ENCODE results near the gene CX3CL1. TPM values are rescaled to one million over a fixed set of nuclear protein-coding genes. Genes with fewer than 3 reads are reported as not detected.
"Not testable (repeated sequence)": the region's sequence is repeated elsewhere in the genome, so short reads cannot be mapped to it uniquely, and the experiment has no call there.

The CX3CL1 gene
- total RNA-seq, result not detected in 2 replicates

DNA sequence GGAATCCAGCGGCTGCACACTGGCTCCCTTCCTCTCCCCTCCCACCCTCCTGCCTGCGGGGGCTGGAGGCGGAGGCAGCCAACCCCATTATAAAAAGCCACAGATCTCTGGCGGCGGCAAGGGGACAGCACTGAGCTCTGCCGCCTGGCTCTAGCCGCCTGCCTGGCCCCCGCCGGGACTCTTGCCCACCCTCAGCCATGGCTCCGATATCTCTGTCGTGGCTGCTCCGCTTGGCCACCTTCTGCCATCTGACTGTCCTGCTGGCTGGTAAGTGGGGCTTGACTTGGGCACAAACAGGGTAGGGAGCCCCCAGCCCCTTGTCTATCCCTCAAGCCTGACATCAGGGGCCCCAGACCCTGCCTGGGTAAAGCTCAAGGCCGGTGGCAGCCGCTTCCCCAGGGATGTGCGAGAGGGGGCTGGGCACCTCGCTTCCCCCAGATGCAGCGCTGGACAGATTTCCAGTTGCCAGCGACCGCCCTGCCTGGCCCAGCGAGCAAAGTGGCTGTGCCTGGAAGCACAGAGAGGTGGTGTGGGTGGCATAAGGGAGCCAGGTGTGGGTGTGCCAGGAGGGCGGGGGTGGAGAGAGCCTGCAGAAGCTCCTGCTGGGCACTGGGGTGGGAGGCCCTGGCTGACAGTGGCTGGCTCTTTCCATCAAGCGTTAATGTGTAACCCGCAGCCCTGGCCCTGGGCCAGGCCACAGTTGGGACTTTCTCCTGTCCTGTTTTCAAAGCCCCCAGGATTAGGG is at the start of gene CX3CL1:
Gene CX3CL1, plus strand, starts transcription at position 119 of the 745 bp plus-strand sequence. Its CDS starts 79 bp downstream, at position 198.
- intact Hi-C loops (cut with micrococcal nuclease), result no loop called here
- no peaks in the 10 kb centered on the region for H3K9me3 Mint-ChIP-seq
- H3K27me3 Mint-ChIP-seq, result peaks cover 5% of the 10 kb centered on the region
- H3K4me1 Mint-ChIP-seq, result peaks cover 14% of the 10 kb centered on the region
- H3K27ac Mint-ChIP-seq, result no peak within 1 kb of the TSS
- no peaks in the 10 kb centered on the region for H3K36me3 Mint-ChIP-seq (ENCODE audit: low read depth)
- no peak within 1 kb of the TSS for H3K4me3 Mint-ChIP-seq
- no peak for DNase-seq

DNA sequence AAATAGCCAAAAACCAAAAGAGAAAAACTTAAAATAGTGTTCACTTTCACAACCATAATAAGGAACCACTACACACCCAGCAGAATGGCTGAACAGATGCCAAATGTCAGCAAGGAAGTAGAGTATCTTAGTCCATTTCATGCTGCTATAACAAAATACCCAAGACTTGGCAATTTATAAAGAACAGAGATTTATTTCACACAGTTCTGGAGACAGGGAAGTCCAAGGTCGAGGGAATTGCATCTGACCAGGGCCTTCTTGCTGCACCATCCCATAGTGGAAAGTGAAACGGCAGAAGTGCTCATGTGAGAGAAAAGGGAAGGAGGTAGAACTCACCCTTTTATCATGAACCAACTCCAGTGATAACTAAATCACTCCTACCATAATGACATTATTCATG is 47.5 kb upstream of the CX3CL1 start:
- Mint-ChIP-seq H3K9me3 (no peaks in the 10 kb centered on the region), H3K27ac (no peak overlapping the region), H3K36me3 (ENCODE audit: low read depth) (no peaks in the 10 kb centered on the region), H3K27me3 (peaks cover 5% of the 10 kb centered on the region), H3K4me1 (peaks cover under 1% of the 10 kb centered on the region), H3K4me3 (no peak overlapping the region)
- no peak for DNase-seq
- intact Hi-C loops (cut with micrococcal nuclease), result no loop called here

DNA sequence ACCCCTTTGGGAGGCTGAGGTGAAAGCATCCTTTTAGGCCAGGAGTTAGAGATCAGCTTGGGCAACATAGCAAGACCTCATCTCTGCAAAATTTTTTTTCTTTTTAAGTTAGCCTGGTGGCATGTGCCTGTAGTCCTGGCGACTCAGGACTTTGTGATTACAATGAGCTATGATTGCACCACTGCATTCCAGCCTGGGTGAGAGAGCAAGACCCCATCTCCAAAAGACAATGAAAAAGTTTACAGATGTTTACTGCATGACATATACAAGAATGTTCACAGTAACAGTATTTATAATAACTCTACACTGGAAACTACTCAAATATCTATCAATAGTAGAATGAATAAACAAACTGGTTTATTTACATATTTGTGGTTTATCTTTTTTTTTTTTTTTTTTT is 46.8 kb upstream of the CX3CL1 start:
- no peaks in the 10 kb centered on the region for H3K36me3 Mint-ChIP-seq (ENCODE audit: low read depth)
- no peak for DNase-seq
- no peaks in the 10 kb centered on the region for H3K9me3 Mint-ChIP-seq
- H3K4me3 Mint-ChIP-seq, result no peak overlapping the region
- H3K27me3 Mint-ChIP-seq, result peaks cover 5% of the 10 kb centered on the region
- H3K27ac Mint-ChIP-seq, result no peak overlapping the region
- intact Hi-C loops (cut with micrococcal nuclease), result no loop called here
- H3K4me1 Mint-ChIP-seq, result peaks cover 3% of the 10 kb centered on the region

DNA sequence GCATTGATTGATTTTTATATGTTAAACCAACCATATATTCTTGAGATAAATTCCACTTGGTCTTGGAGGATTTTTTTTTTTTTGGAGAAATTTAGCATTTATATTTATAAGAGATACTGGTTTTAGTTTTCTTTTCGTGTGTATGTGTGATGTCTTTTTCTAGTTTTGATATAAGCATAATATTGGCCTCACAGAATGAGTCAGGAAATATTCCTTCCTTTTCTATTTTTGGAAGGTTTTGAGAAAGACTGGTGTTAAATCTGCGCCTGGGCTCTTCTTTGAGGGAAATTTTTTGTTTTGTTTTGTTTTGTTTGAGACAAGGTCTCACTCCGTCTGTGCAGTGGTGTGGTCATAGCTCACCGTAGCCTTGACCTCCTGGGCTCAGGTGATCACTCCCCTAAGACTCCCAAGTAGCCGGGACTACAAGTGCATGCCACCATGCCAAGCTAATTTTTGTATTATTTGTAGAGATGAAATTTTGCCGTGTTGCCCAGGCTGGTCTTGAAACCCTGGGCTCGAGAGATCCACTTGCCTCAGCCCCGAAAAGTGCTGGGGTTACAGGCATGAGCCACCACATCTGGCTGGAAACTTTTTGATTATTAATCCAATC is 42.5 kb upstream of the CX3CL1 start:
- intact Hi-C loops (cut with micrococcal nuclease), result no loop called here
- peaks cover 23% of the 10 kb centered on the region for H3K27me3 Mint-ChIP-seq
- peaks cover 3% of the 10 kb centered on the region for H3K4me1 Mint-ChIP-seq
- H3K9me3 Mint-ChIP-seq, result no peaks in the 10 kb centered on the region
- H3K27ac Mint-ChIP-seq, result no peak overlapping the region
- no peaks in the 10 kb centered on the region for H3K36me3 Mint-ChIP-seq (ENCODE audit: low read depth)
- no peak for DNase-seq
- H3K4me3 Mint-ChIP-seq, result no peak overlapping the region

DNA sequence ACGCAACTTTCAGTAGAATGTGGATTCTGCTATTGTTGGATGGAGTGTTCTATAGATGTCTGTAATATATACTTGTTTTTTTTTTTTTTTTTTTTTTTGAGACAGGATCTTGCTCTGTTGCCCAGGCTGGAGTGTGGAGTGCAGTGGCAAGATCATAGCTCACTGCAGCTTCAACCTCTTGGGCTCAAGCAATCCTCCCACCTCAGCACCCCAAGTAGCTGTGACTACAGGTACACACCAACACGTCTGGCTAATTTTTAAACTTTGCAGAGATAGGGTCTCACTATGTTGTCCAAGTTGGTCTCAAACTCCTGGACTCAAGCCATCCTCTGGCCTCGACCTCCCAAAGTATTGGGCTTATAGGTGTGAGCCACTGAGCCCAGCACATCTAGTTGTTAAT is 40.9 kb upstream of the CX3CL1 start:
- intact Hi-C loops (cut with micrococcal nuclease), result no loop called here
- Mint-ChIP-seq H3K4me1 (peaks cover 3% of the 10 kb centered on the region), H3K27me3 (peaks cover 32% of the 10 kb centered on the region), H3K36me3 (ENCODE audit: low read depth) (no peaks in the 10 kb centered on the region), H3K27ac (no peak overlapping the region), H3K4me3 (no peak overlapping the region), H3K9me3 (no peaks in the 10 kb centered on the region)
- no peak for DNase-seq

DNA sequence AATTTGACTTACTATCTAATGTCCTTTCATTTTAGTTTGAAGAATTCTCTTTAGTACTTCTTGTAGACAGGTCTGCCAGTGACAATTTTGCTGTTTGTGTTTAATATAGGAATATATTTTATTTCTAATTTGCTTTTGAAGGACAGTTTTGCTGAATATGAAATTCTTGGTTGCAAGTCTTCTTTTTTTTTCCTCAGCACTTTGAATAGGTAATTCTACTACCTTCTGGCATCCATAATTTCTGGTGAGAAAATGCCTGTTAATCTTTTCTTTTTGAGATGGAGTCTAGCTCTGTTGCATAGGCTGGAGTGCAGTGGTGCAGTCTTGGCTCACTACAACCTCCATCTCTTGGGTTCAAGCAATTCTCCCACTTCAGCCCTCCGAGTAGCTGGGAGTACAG is 38.9 kb upstream of the CX3CL1 start:
- Mint-ChIP-seq H3K27ac (no peak overlapping the region), H3K27me3 (peaks cover 32% of the 10 kb centered on the region), H3K36me3 (ENCODE audit: low read depth) (no peaks in the 10 kb centered on the region), H3K4me1 (peaks cover 3% of the 10 kb centered on the region), H3K9me3 (no peaks in the 10 kb centered on the region), H3K4me3 (no peak overlapping the region)
- intact Hi-C loops (cut with micrococcal nuclease), result no loop called here
- no peak for DNase-seq

DNA sequence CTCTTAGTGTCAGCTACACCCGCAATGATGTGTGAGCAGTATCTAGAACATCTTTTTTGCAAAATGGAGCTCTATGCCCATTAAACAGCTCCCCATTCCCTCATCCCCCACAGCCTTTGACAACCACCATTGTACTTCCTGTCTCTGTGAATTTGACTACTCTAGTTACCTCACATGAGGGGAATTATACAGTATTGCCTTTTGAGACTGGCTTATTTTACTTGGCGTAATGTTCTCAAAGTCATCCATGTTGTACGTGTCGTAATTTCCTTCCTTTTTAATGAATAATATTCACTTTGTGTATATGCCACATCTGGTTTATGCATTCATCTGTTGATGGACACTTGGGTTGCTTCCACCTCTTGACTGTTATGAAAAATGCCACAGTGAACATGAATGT is 36.9 kb upstream of the CX3CL1 start:
- H3K27me3 Mint-ChIP-seq, result peaks cover 34% of the 10 kb centered on the region
- H3K9me3 Mint-ChIP-seq, result no peaks in the 10 kb centered on the region
- intact Hi-C loops (cut with micrococcal nuclease), result loop anchor here (5.0 kb wide), 1 partner anchor 42 kb away; no protein-coding TSS in a partner anchor
- H3K36me3 Mint-ChIP-seq (ENCODE audit: low read depth), result no peaks in the 10 kb centered on the region
- no peak overlapping the region for H3K4me3 Mint-ChIP-seq
- no peak for DNase-seq
- no peak overlapping the region for H3K27ac Mint-ChIP-seq
- peaks cover 10% of the 10 kb centered on the region for H3K4me1 Mint-ChIP-seq

DNA sequence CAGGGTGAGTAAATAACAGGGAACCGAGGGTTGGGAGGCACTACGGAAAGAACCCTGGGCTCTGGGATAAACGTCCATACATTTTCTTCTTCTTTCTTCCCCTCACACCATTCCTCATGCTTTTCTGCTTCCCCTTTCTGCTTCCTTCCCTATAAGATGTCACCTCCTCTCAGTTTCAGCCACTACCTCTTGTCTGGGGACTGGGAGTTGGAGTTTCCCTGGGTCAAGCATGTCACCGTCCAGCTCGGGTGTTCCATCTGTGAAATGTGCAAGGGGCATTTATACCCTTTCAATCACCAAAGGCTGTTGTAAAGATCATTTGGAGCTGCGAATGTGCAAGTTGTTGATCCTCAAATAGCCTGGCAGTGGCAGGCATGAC is 31.2 kb upstream of the CX3CL1 start:
- Mint-ChIP-seq H3K9me3 (peaks cover 3% of the 10 kb centered on the region), H3K27ac (peak overlapping the region; percentile 6), H3K4me1 (peaks cover 20% of the 10 kb centered on the region), H3K36me3 (ENCODE audit: low read depth) (no peaks in the 10 kb centered on the region), H3K27me3 (peaks cover 12% of the 10 kb centered on the region), H3K4me3 (no peak overlapping the region)
- intact Hi-C loops (cut with micrococcal nuclease), result no loop called here
- DNase-seq, result no peak

DNA sequence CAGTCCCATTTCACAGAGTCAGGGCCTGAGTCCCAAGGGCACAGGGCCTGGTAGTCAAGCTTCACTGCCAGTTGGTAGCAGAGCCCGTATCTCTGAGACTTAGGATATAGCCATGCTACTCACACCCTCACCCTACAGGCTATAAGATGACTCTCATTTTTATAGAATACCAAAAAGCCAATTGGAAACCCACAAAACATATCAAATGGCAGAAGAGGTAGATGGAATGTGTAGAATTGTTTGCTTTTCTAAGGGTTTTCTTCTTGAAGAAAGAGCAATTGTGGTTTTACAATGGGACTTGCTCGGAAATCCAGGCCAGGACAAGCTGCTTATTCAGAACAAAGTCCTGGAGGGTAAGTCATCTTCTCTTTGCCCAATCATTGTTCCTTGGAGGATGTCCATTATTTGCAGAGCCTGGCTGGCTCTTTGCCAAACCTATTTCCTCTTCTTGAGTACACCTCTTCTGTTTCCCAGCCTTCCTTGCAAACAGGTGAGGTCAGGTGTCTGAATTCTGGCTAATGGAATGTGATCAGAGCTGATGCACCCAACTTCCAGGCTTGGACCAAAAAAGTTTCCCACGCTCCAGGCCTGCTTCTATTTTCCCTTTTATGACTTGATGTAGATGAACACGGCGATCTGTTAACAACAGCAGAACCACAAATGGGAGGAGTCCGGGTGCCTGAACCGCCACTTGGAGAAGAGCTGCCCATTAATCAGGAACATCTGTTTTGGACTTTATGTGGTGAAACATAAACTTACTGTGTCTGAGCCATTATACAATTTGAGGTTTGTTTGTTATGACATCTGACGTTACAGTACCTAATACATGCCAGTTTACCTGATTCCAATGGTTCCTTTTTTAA is 30.6 kb upstream of the CX3CL1 start:
- Mint-ChIP-seq H3K27me3 (peaks cover 10% of the 10 kb centered on the region), H3K4me1 (peaks cover 20% of the 10 kb centered on the region), H3K9me3 (peaks cover 3% of the 10 kb centered on the region), H3K36me3 (ENCODE audit: low read depth) (no peaks in the 10 kb centered on the region), H3K27ac (no peak overlapping the region), H3K4me3 (no peak overlapping the region)
- intact Hi-C loops (cut with micrococcal nuclease), result no loop called here
- no peak for DNase-seq

DNA sequence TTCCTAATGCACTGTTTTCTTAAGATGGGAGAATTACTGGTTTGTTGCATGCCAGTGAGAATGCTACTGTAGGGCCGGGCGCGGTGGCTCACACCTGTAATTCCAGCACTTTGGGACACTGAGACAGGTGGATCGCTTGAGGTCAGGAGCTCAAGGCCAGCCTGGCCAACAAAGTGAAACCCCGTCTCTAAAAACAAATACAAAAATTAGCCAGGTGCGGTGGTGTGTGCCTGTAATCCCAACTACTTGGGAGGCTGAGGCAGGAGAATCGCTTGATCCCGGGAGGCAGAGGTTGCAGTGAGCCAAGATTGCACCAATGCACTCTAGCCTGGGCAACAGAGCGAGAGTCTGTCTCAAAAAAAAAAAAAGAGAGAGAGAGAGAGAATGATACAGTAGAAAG is 29.7 kb upstream of the CX3CL1 start:
- intact Hi-C loops (cut with micrococcal nuclease); H3K9me3 Mint-ChIP-seq; H3K36me3 Mint-ChIP-seq (ENCODE audit: low read depth); H3K4me3 Mint-ChIP-seq; DNase-seq; H3K27ac Mint-ChIP-seq: not testable (repeated sequence)
- peaks cover 19% of the 10 kb centered on the region for H3K27me3 Mint-ChIP-seq
- H3K4me1 Mint-ChIP-seq, result peaks cover 20% of the 10 kb centered on the region

DNA sequence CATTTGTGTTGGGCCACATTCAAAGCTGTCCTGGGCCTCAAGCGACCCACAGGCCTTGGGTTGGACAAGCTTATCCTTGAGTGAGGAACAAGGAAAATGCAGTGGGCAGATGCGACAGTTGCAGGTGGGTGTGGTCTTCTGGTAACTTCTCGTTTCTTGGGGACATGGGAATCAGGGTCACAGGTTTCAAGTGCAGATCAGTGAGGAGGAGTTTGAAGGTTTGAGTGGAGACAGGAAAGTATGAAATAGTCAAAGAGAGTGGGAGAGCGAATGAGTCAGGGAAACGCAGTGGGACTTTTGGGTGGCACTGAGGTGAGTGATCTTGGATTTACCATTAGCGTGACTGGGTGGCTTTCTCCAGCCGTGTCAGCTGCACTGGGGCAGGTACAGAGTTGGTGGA is 29.1 kb upstream of the CX3CL1 start:
- Mint-ChIP-seq H3K27me3 (peaks cover 25% of the 10 kb centered on the region), H3K27ac (no peak overlapping the region), H3K4me1 (peaks cover 20% of the 10 kb centered on the region), H3K9me3 (peaks cover 7% of the 10 kb centered on the region), H3K4me3 (no peak overlapping the region), H3K36me3 (ENCODE audit: low read depth) (no peaks in the 10 kb centered on the region)
- intact Hi-C loops (cut with micrococcal nuclease), result no loop called here
- no peak for DNase-seq

DNA sequence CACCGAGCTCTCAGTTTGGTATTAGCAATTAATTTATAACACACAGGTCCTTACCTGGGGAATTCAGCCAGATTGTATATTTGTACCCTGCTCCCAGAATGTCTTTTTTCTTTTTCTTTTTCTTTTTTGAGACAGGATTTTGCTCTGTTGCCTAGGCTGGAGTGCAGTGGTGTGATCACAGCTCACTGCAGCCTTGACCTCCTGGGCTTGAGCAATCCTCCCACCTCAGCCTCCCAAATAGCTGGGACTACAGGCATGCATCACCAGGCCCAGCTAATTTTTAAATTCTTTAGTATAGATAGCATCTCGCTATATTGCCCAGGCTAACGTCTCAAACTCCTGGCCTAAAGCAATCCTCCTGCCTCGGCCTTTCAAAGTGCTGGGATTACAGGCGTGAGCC is 28.2 kb upstream of the CX3CL1 start:
- H3K36me3 Mint-ChIP-seq (ENCODE audit: low read depth), result not testable (repeated sequence)

DNA sequence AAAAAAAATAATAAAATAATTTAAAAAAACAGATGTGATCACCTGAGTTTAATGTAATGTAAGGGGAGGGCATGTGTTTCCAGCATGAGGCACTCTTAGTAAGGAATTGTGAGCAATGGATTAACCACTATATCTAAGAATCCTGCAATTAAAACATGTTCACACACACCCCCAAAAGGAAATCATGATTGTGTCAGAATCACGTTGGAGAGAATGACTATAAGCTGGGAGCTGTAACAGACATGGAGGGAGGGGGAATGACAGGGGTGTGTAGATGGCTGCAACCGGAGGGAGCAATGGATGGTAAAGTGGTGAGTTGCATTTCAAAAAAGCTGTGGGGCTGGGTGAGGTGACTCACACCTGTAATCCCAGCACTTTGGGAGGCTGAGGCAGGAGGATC is 27.3 kb upstream of the CX3CL1 start:
- DNase-seq, result no peak
- no peak overlapping the region for H3K4me3 Mint-ChIP-seq
- no peak overlapping the region for H3K27ac Mint-ChIP-seq
- peaks cover 15% of the 10 kb centered on the region for H3K4me1 Mint-ChIP-seq
- H3K9me3 Mint-ChIP-seq, result peaks cover 7% of the 10 kb centered on the region
- H3K36me3 Mint-ChIP-seq (ENCODE audit: low read depth), result no peaks in the 10 kb centered on the region
- H3K27me3 Mint-ChIP-seq, result peaks cover 37% of the 10 kb centered on the region
- intact Hi-C loops (cut with micrococcal nuclease), result no loop called here

More for the DNA sequence above, 28.2 kb upstream of the CX3CL1 start:
- DNase-seq; H3K27ac Mint-ChIP-seq; H3K9me3 Mint-ChIP-seq; intact Hi-C loops (cut with micrococcal nuclease); H3K4me3 Mint-ChIP-seq: not testable (repeated sequence)
- Mint-ChIP-seq H3K27me3 (peaks cover 29% of the 10 kb centered on the region), H3K4me1 (peaks cover 19% of the 10 kb centered on the region)

DNA sequence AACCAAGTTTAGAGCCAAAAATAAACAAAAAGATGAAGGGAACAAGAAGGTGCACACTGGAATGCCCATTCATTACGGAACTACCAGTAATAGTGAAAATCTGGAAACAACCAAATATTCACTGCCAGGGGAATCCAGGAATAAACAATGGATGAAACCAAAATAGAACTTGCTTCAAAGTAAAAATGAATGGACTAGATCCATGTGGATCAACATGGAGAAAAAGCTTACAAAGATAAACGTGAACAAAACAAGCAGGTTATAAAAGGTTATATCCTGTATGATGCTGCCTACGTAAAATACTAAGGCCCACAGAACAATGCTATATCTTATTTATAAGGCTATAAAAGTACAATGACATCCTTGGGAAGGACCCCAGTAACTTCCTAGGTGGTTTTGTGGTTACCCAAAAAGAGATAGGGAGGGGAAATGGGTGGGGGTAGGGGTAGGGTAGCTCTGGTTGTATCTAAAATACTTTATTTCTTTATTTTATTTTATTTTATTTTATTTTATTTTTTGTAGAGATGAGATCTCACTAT is 26.6 kb upstream of the CX3CL1 start:
- Mint-ChIP-seq H3K27ac (no peak overlapping the region), H3K9me3 (peaks cover 7% of the 10 kb centered on the region), H3K4me1 (peaks cover 12% of the 10 kb centered on the region), H3K36me3 (ENCODE audit: low read depth) (no peaks in the 10 kb centered on the region), H3K4me3 (no peak overlapping the region), H3K27me3 (peaks cover 40% of the 10 kb centered on the region)
- intact Hi-C loops (cut with micrococcal nuclease), result no loop called here
- DNase-seq, result no peak
